ENCODE measurements around the gene HECA.

DNA sequence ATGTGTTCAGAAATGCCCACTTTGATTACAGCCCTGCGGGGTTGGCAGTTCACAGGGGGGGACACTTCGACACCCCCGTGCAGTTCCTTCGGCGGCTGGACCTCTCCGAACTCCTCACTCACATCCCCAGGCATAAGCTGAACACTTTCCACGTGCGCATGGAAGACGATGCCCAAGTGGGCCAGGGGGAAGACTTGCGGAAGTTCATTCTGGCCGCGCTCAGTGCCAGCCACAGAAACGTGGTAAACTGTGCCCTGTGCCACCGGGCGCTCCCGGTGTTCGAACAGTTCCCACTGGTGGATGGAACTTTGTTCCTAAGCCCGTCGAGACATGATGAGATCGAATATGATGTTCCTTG, 32.1 kb downstream of the HECA start:
- TF ChIP-seq, protein P1, sequence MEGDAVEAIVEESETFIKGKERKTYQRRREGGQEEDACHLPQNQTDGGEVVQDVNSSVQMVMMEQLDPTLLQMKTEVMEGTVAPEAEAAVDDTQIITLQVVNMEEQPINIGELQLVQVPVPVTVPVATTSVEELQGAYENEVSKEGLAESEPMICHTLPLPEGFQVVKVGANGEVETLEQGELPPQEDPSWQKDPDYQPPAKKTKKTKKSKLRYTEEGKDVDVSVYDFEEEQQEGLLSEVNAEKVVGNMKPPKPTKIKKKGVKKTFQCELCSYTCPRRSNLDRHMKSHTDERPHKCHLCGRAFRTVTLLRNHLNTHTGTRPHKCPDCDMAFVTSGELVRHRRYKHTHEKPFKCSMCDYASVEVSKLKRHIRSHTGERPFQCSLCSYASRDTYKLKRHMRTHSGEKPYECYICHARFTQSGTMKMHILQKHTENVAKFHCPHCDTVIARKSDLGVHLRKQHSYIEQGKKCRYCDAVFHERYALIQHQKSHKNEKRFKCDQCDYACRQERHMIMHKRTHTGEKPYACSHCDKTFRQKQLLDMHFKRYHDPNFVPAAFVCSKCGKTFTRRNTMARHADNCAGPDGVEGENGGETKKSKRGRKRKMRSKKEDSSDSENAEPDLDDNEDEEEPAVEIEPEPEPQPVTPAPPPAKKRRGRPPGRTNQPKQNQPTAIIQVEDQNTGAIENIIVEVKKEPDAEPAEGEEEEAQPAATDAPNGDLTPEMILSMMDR (IDR thresholded peaks at IDR 0.05; ENCODE audit: poor library complexity): no peak
- TF ChIP-seq EZH2phosphoT487 (IDR thresholded peaks at IDR 0.05; ENCODE audit: low read depth, severe bottlenecking, unreplicated experiment) (no peak), EZH2 (IDR thresholded peaks at IDR 0.05; ENCODE audit: borderline replicate concordance) (no peak)

All from hepatocyte (in vitro differentiated cells).